NCI-H748 (cell line): ENCODE measurements around the gene SV2B.

Source experiments
- DNase-seq: peaks from one replicate; lab custom pipeline; 2025; ENCODE audit not compliant: unreplicated experiment; lab: John Stamatoyannopoulos, UW

SV2B gene

DNA sequence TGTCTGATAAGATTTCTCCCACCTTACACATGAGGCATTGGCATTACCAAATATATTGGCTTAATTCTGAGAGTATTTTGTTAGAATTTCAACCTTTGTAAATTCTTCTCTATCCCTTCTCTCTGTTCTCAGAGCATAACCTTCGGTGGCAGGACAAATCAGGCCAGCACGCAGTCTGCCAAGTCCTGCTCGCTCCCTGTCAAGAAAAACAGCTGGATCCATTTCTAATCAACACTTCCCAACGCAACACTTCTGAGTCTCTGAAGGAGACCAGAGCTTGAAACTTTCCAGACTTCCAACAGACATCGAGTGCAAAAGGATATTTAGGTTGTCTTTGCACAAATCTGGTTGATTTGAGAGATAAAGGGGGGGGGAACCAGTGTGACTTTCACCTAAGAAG lies 125.7 kb downstream of the SV2B start:
- no peak for DNase-seq

DNA sequence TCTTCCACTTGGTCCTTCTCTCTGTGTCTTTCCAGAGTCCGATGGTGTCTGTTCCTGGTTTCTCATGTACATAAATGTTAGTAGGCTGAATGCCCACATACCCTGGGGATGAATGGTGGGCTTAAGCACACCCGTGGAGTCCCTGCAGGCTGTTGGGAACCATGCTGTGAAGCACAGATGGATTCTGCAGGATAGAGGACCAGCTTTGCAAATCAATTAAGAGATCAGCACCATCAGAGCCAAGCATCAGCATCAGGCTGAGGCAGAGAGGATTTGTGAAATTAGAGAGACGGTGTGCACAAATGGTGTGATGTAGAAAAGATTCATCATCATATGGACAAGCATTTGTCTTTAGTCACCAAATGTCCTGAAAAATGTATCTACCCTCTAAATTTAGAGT lies 127.1 kb downstream of the SV2B start:
- DNase-seq = no peak

DNA sequence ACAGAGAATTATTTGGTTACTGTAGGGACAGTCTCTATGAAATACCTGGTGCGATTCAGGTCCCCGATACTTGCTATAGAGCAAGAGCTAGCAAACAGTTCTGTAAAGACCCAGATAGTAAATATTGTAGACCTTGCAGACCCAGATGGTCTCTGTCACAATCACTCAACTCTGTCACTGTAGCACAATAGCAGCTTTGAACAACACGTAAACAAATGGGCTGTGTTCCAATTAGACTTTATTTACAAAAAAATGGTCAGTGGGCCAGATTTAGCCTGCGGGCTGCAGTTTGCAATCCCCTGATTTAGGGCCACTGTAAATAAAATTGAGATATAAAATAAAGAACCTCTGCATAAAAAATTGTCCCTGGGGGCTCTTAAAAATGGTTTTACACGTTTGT lies 127.7 kb downstream of the SV2B start:
- peak; percentile 26 for DNase-seq

DNA sequence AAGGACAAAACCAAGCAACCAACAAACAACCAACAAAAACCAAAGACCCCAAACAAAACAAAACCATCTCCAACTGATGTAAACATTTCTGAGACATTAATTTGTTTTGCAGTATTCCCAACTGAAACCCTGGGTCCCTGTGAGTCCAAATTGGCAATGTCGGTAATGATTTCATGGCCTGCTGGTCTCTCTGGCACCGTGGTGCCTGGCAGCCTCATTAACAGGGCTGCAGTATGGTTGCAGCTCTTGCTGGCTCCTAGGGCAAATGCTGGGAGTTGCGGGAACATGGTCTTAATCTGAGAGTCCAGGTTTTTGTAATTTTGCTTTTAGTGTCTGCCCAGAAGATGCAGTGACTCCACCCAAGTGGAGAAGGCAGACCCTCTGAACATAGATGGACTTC lies 128.3 kb downstream of the SV2B start:
- no peak for DNase-seq

DNA sequence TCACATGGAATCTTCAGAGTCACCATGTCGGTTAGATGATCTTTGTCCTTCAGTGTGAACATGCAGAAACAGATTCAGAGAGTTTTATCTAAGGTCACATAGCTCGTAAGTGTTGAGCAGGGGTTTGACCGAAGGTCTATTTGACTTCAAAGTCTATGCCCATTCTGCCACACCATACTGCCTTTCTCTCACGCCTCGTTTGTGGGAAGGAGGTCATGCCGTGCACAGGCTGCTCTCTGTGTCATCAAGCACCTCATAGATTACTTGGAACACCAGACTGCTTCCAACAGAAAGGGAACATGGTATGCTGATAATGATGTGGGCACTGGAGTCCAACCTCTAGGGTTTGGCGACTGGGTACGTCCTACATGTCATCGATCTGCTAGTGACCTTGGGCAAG lies 128.8 kb downstream of the SV2B start:
- DNase-seq = no peak

DNA sequence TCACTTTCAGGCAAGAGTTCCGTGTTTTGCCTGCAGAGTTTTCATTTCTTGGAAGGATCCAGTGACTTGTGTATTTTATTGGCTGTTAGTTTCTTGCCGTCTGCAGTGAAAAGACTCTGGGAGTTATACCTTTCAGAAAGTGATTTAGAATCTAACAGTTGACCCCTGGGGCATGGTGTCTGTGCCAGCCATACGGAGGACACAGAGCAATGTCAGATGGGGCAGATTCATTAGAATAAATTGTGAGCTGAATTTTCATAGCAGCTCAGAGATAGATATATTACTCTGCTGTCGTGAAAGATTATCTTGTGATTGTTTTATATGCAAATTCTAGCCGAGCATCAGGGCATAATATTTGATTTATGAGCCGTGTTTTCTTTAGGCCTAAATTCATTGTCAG lies 131.6 kb downstream of the SV2B start:
- DNase-seq = no peak

DNA sequence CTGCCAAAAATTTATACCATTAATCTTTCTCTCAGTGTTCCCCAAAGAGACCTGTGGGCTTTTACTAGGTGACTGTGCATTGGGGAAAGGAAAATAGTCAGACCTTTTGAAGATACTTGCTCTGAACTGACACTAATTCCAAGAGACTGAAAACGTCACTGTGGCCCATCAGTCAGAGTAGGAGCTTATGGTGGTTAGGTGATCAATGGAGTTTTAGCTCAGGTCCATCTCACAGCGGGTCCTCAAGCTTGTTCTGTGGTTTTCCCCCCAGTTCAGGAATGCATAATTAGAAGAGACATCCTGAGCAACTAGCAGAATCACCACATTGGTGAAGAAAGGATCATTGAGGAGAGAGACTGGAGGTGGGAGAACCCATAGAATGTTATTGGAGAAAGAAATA lies 134.7 kb downstream of the SV2B start:
- DNase-seq = no peak

DNA sequence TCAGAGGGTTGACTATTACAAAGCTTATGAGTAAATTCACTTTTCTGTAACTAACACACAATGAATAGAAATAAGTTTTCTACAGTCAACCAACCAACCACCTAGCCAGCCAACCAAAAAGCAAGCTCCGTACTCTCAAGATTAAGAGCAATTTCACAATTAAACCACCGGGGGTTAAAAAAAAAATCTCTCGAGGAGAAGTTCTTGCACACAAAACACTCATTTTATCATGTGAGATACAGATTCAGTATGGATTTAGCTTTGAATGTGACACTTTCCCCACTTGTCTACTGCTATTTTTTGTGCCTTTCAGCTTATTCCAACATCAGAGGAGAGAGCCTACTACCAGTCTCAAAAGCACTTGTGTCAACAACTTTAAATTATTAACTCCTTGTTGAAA lies 135.3 kb downstream of the SV2B start:
- no peak for DNase-seq

DNA sequence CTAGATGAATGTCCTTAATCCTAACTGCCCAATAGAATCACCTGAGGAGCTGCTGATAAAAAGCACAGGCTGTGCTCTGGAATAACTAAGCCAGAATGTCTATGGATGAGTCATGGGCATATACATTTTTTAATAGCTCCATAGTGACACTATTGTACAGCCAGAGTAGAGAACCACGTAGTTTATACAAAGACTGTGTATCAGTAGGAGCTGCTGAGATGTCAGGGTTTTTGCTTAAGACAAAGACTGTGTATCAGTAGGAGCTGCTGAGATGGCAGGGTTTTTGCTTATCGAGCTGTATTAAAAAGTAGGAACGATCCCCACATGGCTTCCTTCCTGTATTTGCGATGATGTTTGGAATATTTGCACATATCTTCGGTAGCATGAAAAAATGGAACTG lies 137.4 kb downstream of the SV2B start:
- no peak for DNase-seq

DNA sequence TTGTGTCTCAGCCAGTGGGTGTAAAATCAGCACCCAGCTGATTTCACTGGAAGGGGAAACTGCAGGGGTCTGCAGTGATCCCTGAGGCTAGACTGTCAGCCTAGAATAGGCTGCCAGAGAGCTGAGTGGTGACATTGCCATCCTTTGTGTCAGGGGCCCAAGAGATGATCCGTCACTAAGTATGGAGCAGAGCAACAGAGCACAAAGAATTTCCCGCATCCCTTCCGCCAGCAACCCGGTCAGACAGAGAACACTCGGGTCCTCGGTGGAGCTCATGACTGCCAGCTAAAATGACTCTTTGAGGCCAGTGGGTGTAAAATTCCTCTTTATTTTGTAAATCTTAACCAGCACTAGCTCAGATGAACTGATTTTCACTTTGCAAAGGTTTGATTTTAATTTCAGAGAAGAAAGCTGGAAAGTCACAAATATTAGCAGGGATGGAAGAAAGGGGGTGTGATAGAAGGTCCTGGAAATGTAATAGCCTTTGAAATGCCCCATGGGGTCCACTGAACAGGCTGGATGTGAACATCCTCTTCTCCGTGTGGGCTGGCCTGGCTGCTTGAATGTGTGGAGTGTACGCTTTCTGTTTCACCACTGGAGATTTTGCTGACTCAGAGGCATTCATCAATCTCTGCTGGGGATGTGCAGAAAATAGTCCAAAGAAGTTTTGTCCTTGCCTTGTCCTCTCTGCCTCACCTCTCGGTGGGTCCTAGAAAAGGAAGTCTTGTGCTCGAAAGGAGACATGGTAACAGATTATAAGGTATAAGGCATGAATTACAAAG lies 138.8 kb downstream of the SV2B start:
- DNase-seq = no peak

DNA sequence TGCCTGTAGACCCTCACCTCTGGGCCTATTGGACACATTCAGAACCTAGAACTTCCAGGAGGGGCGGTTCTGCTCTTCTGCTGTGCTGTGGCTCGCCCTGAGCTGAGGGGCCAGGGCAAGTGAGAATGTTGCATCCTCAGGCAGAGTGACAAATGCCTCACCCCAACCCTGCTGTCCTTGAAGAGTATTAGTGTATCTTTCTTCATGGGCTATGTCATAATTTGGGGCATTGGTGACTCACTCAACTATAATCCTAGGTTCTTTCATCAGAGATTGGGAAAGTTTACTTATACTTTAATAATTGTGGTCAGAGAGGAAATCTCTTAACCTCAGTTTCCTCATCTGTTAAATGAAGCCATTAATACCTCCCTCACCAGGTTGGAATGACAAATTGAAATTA lies 143.8 kb downstream of the SV2B start:
- DNase-seq = no peak

DNA sequence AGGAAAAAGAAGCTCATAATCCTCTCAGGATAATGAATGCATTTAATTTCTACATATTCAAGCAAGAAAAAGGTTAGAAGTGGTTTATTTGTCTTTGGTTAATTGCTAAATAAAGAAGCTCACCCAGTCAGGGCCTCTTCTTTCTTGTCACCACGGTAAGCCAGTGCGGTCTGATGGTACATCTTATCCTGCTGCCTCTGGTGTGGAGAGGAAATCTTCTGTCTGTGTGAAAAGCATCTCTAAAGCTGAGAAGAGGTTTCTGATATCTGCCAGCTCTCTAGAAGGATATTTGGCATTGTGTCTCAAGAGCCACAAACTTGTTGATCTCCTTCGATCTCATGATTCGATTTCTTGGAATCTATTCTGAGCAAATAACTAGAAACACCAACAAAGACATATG lies 144.9 kb downstream of the SV2B start:
- DNase-seq = no peak

DNA sequence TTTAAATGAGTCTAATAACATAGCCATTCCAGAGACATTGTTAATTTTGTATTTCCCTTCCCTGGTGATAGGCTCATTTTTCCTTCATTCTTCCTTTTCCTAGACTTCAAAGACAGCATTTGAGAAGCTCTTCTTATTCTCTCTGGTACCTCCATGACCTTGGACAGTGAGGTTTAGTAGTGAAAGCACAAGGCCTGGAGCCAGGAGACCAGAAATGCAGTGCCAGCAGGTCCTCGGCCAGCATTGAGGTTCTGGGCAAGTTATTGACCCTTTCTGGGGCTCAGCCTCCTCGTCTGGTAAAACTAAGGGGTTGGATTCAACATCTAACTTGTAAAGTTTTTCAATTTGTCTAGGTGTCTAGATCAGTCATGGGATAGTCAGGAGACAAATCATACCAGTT lies 146.9 kb downstream of the SV2B start:
- DNase-seq = no peak

DNA sequence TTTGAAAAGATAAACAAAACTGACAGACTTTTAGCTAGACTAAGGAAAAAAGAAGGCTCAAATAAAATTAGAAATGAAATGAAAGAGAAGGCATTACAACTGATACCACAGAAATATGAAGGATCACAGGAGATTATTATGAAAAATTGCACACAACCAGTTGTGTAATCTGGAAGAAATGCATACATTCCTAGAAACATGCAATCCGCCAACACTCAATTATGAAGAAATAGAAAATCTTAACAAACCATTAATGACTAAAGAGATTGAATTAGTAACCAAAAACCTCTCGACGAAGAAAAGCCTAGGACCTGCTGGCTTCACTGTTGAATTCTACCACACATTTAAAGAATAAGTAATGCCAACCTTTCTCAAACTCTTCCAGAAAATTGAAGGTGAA lies 149.5 kb downstream of the SV2B start:
- no peak for DNase-seq

DNA sequence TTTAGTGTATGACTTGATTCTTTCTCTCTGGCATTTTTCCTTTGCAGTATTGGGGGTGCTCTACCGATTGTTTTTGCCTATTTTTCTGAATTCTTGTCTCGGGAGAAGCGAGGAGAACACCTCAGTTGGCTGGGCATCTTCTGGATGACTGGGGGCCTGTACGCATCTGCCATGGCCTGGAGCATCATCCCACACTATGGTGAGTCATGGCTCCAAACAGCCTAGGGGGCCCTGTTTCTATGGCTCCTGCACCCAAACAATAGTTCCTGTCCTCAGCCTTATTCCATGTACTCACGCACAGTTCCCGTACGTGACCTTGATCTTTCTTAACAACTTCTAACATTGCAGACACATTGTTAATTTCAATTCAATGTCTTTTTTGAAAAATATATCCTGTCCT lies 152.3 kb downstream of the SV2B start:
- no peak for DNase-seq

DNA sequence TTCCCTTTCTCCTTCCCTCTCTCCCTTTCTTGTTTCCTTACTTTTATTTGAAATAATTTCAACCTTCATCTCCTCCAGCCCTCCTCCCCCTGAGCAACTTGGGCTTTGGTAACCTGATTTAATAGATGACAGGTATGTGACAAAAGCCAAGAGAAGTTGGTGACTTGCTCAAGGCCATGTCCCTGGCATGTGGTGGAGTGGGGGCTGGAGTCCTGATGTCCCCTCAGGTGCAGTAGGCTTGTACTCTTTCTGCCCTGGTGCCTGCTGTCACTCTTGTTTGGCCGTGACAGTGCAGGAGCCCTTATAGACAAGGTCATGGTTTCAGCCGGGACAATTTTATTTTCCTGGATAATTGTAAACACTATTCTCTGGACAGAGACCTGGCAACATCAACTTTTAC lies 152.7 kb downstream of the SV2B start:
- no peak for DNase-seq

DNA sequence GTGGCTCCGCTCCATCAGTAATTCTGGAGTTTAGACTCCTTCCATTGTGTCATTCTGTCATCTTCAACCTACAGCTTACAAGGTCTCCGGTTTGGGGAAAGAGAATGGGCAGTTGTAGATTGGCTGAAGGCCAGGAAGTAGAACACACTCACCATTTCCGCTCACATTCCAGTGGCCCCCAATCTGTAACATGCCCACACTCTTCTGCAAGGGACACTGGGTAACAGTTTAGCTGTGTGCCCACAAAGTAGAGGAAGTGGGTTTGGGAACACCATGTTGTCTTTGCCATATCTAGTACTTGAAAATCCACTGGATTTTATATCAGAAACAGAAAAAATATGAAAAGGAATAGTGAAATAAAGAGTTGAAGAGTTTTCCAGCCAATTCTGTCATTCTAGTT lies 153.5 kb downstream of the SV2B start:
- DNase-seq = no peak

DNA sequence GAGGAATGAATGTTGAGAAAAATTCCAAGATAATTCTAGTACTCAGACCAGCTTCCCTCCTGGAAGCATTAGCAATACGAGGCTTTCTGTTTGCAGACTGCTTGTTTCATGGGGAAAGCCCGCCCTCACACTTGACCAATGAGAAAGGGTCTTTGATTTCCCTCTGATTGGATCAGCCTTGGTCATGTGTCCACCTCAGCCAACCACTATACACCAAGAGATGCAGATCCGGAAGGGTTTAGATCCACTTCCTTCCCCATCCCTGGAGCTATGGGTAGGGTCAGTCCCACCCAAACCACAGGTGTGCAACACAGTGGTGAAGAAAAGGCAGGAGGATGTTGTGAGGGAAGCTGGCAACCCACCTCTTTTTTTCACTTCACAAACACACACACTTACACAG lies 154.7 kb downstream of the SV2B start:
- no peak for DNase-seq

DNA sequence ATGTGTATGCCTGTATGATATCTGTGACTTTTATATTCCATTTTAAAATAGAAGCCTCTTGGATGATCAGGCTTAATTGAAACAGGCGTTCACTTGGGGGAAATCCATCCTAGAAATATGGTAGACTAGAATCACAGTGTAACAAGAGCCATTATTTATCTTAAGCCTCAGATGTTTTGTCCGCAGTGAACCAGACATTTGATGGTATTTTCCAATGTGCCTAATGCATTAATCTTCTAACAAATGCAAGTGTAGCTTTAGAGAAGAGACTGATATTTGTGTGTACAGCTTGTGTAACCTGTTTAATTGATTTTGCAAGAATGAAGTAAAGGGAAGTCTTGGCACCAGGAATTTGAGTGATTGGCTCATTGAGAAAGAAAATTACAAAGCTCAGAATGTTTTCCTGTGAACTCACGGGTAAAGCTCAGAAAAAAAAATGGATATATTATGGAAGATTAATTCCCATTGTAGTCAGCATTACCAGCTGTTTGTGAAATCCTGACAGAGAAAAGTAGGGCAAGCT lies 155.7 kb downstream of the SV2B start:
- DNase-seq = no peak

DNA sequence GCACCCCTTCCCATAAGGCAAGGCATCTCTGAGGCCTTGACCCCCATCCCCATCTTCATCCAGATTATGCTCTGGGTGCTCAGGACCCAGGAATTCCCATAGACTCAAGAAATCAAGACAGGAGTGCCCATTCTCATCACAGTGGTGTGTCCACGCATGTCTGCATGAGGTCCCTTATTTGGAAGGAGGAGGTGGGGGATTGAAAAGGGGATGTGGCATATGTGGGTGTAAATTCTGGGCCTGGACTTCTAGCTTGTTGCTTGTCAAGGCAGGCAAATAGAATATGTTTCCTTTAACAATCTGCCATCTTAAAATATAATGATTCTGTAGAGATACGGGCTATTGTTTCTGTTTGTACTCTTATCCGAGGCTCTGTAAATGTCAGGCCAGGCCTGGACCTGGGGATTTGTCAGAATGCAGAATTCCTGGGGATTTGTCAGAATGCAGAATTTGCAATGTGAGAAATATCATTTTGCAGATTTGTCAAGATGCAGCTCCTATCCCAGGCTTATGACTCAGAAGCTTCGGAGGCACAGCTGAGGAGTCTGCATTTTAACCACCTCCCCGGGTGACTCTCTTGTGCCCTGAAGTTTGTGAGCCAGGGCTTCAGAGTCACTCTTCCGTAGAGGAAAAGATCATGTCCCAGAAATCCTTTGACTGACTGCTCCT lies 157.8 kb downstream of the SV2B start:
- DNase-seq = no peak

DNA sequence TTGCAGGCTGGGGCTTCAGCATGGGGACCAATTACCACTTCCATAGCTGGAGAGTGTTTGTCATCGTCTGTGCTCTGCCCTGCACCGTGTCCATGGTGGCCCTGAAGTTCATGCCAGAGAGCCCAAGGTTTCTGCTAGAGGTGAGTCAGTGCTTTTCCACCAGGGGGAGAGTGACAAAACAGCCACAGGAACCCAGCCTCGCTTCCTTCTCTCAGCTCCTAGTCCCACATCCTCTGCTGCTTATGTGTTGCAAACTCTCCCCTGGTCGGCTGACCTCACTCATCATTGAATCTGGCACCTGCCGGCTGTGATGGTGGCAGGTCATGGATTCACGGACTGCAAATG lies 158.3 kb downstream of the SV2B start:
- DNase-seq = no peak

DNA sequence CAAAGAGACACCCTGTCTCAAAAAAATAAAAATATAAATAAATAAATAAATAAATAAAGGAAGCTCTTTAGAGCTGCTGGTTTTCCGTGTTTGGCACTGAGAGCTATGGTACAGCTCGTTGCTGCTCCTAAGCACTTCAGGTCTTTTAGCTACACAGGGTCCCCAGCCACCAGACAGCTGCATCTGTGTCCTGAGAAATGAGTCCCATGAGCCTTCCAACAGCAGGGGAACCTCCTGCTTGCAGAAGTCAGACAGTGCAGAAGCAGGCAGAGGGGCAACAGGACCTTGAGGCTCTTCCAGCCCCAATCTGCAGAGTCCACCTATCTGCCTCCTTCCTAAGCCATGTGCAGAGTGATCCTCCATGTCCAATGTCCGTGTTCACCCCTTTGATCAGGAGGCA lies 159.0 kb downstream of the SV2B start:
- no peak for DNase-seq

DNA sequence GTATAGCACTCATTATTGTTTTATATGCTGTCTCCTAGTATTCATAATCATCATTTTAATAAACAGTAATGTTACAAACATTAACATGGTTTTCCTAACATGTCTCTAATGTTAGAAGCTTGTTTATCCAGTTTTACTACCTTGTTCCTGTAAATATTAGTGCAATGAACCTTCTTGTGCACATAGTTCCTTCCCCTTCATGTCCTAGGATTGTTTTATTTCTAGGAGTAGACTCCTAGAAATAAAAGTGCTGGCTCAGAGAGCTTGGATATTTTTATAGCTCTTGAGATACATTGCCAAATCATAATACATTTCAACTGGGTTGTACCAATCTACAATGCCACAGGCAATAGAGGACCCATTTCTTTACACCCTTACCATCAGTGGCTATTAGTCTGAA lies 161.3 kb downstream of the SV2B start:
- no peak for DNase-seq
